Caki2 (cell line): ENCODE results near the gene ALDH8A1. TPM values are rescaled to one million over a fixed set of nuclear protein-coding genes. Genes with fewer than 3 reads are reported as not detected.

ENCODE experiments used
- DNase-seq: peaks from one replicate; pipeline ENCODE4 v3.0.0-alpha.2; 2015; ENCODE audit warnings: low read depth
- in situ Hi-C: cut with HindIII; loops from 2 replicates; pipeline ENCODE4 v1.10.0; 2016; ENCODE audit warnings: low sequenced_read_pairs, low pct_unique_long_range_greater_than_20kb, mixed read lengths
- total RNA-seq: library from RNA; depleted of rRNA; stranded (reverse); fragments of >200 nt; shearing (Covaris generic); gene quantifications from 2 replicates; pipeline ENCODE4 v1.2.3, GENCODE V29; 2014; ENCODE audit warnings: low replicate concordance; rRNA removed

Gene ALDH8A1
- 0.20 TPM in 1 of 2 replicates, not detected in the other for total RNA-seq

GRCh38 chr6:134949927-134950326 is at the start of gene ALDH8A1:
TSS of gene ALDH8A1 (minus strand) at chr6:134950101. CDS start at chr6:134950053, 48 bp downstream.
- in situ Hi-C loops: no loop called here
- no peak for DNase-seq

GRCh38 chr6:134999107-134999506 is 49.2 kb upstream of the ALDH8A1 start:
- no peak for DNase-seq
- in situ Hi-C loops: no loop called here

GRCh38 chr6:134997133-134997995 is 47.5 kb upstream of the ALDH8A1 start:
- in situ Hi-C loops: no loop called here
- DNase-seq: no peak

- no peak for DNase-seq
- in situ Hi-C loops: no loop called here
Observed at GRCh38 chr6:134995536-134995935, 45.6 kb upstream of the ALDH8A1 start.

- no peak for DNase-seq
- in situ Hi-C loops: no loop called here
Observed at GRCh38 chr6:134994431-134994830, 44.5 kb upstream of the ALDH8A1 start.

- in situ Hi-C loops: no loop called here
- no peak for DNase-seq
Observed at GRCh38 chr6:134992155-134992554, 42.3 kb upstream of the ALDH8A1 start.

GRCh38 chr6:134990262-134990661 is 40.4 kb upstream of the ALDH8A1 start:
- in situ Hi-C loops: no loop called here
- no peak for DNase-seq

- in situ Hi-C loops: no loop called here
Observed at GRCh38 chr6:134984821-134985220, 34.9 kb upstream of the ALDH8A1 start.

GRCh38 chr6:134983823-134984222 is 33.9 kb upstream of the ALDH8A1 start:
- DNase-seq: no peak
- in situ Hi-C loops: no loop called here

More at GRCh38 chr6:134984821-134985220, 34.9 kb upstream of the ALDH8A1 start:
- DNase-seq: no peak

- no peak for DNase-seq
- in situ Hi-C loops: no loop called here
Observed at GRCh38 chr6:134982161-134982560, 32.3 kb upstream of the ALDH8A1 start.

- DNase-seq: no peak
- in situ Hi-C loops: no loop called here
Observed at GRCh38 chr6:134980846-134981245, 30.9 kb upstream of the ALDH8A1 start.

- in situ Hi-C loops: no loop called here
- no peak for DNase-seq
Observed at GRCh38 chr6:134979142-134979541, 29.2 kb upstream of the ALDH8A1 start.

GRCh38 chr6:134974370-134974769 is 24.5 kb upstream of the ALDH8A1 start:
- in situ Hi-C loops: no loop called here
- DNase-seq: no peak

- no peak for DNase-seq
- in situ Hi-C loops: no loop called here
Observed at GRCh38 chr6:134967711-134968110, 17.8 kb upstream of the ALDH8A1 start.

GRCh38 chr6:134964451-134965203 is 14.7 kb upstream of the ALDH8A1 start:
- DNase-seq: no peak
- in situ Hi-C loops: no loop called here

- no peak for DNase-seq
- in situ Hi-C loops: no loop called here
Observed at GRCh38 chr6:134962421-134962820, 12.5 kb upstream of the ALDH8A1 start.

GRCh38 chr6:134961366-134961765 is 11.5 kb upstream of the ALDH8A1 start:
- DNase-seq: no peak
- in situ Hi-C loops: no loop called here

GRCh38 chr6:134959603-134960002 is 9.7 kb upstream of the ALDH8A1 start:
- in situ Hi-C loops: no loop called here

GRCh38 chr6:134956676-134957075 is 6.8 kb upstream of the ALDH8A1 start:
- no peak for DNase-seq
- in situ Hi-C loops: no loop called here

More at GRCh38 chr6:134959603-134960002, 9.7 kb upstream of the ALDH8A1 start:
- DNase-seq: no peak
